ENCODE measurements around the gene NIT1. TPM values are rescaled to one million over a fixed set of nuclear protein-coding genes. Genes with fewer than 3 reads are reported as not detected.

The NIT1 gene
- total RNA-seq, 2 donors from 2014 or later = 74.4 to 76.6 TPM

GRCh38 chr1:161082996-161083747 is 34.7 kb upstream of the NIT1 start:
- intact Hi-C loops (cut with DNase I, micrococcal nuclease) = no loop called here
- peak; percentile 85 for ATAC-seq
- DNase-seq = peak; percentile 67 to 91

- ATAC-seq (no peak), DNase-seq (no peak)
- intact Hi-C loops (cut with DNase I, micrococcal nuclease) = no loop called here
These were observed 33.9 kb upstream of the NIT1 start for GRCh38 chr1:161083748-161084596.

- intact Hi-C loops (cut with DNase I, micrococcal nuclease) = no loop called here
- peak in 1 of 2 donors; percentile 17 for DNase-seq
- no peak for ATAC-seq
These were observed 33.3 kb upstream of the NIT1 start for GRCh38 chr1:161084597-161084988.

- intact Hi-C loops (cut with DNase I, micrococcal nuclease) = no loop called here
- ATAC-seq (no peak), DNase-seq (peak in 1 of 2 donors; percentile 21)
These were observed 32.7 kb upstream of the NIT1 start for GRCh38 chr1:161085165-161085564.

- intact Hi-C loops (cut with DNase I, micrococcal nuclease) = no loop called here
- peak; percentile 32 for ATAC-seq
- DNase-seq = no peak
These were observed 31.4 kb upstream of the NIT1 start for GRCh38 chr1:161086457-161086856.

- ATAC-seq (peak; percentile 25), DNase-seq (peak in 1 of 2 donors; percentile 27)
- intact Hi-C loops (cut with DNase I, micrococcal nuclease) = no loop called here
These were observed 29.3 kb upstream of the NIT1 start for GRCh38 chr1:161088587-161089110.

GRCh38 chr1:161089251-161089924 is 28.5 kb upstream of the NIT1 start, which contains the start of gene NECTIN4:
Gene NECTIN4 (minus strand): TSS chr1:161089558. CDS start chr1:161089296, 262 bp downstream.
- peak; percentile 79 to 81 for DNase-seq
- intact Hi-C loops (cut with DNase I, micrococcal nuclease) = no loop called here
- peak; percentile 91 for ATAC-seq

GRCh38 chr1:161089938-161090337 is 28.0 kb upstream of the NIT1 start:
- DNase-seq = peak in 1 of 2 donors; percentile 5
- intact Hi-C loops (cut with DNase I, micrococcal nuclease) = no loop called here
- no peak for ATAC-seq

GRCh38 chr1:161090617-161091016 is 27.3 kb upstream of the NIT1 start:
- ATAC-seq (no peak), DNase-seq (no peak)
- intact Hi-C loops (cut with DNase I, micrococcal nuclease) = no loop called here

- DNase-seq (peak in 1 of 2 donors; percentile 10), ATAC-seq (no peak)
- intact Hi-C loops (cut with DNase I, micrococcal nuclease) = no loop called here
These were observed 26.8 kb upstream of the NIT1 start for GRCh38 chr1:161091093-161091492.

GRCh38 chr1:161091796-161092507 is 26.0 kb upstream of the NIT1 start:
- DNase-seq = no peak
- intact Hi-C loops (cut with DNase I, micrococcal nuclease) = no loop called here
- ATAC-seq = no peak

GRCh38 chr1:161092621-161093028 is 25.3 kb upstream of the NIT1 start:
- ATAC-seq (no peak), DNase-seq (peak in 1 of 2 donors; percentile 19)
- intact Hi-C loops (cut with DNase I, micrococcal nuclease) = no loop called here

- ATAC-seq = no peak
- DNase-seq = no peak
- intact Hi-C loops (cut with DNase I, micrococcal nuclease) = no loop called here
These were observed 23.4 kb upstream of the NIT1 start for GRCh38 chr1:161094481-161094880.

GRCh38 chr1:161095230-161095629 is 22.7 kb upstream of the NIT1 start:
- intact Hi-C loops (cut with DNase I, micrococcal nuclease) = no loop called here
- ATAC-seq (no peak), DNase-seq (no peak)

GRCh38 chr1:161096015-161096414 is 21.9 kb upstream of the NIT1 start:
- DNase-seq (no peak), ATAC-seq (no peak)
- intact Hi-C loops (cut with DNase I, micrococcal nuclease) = no loop called here

- DNase-seq = peak in 1 of 2 donors; percentile 18
- intact Hi-C loops (cut with DNase I, micrococcal nuclease) = no loop called here
- no peak for ATAC-seq
These were observed 21.4 kb upstream of the NIT1 start for GRCh38 chr1:161096530-161096929.

- intact Hi-C loops (cut with DNase I, micrococcal nuclease) = no loop called here
- peak; percentile 96 for ATAC-seq
- peak; percentile 89 to 95 for DNase-seq
These were observed 19.5 kb upstream of the NIT1 start, which contains the start of gene KLHDC9 for GRCh38 chr1:161098210-161099068. Gene KLHDC9 (plus strand): TSS chr1:161098361. CDS start chr1:161098536, 175 bp downstream.

All from left colon (tissue), 2 donors.